GM21717 (cell line): Measurements from ENCODE around the gene GPR68.
"Not testable (repeated sequence)": the region's sequence is repeated elsewhere in the genome, so short reads cannot be mapped to it uniquely, and the experiment has no call there.

Source experiments
- ATAC-seq: cut with Tn5 transposase; IDR thresholded peaks from one replicate; pipeline ENCODE4 v1.9.1; 2021; ENCODE audit warnings: mild to moderate bottlenecking, moderate library complexity; ENCODE audit not compliant: unreplicated experiment

Gene GPR68

DNA sequence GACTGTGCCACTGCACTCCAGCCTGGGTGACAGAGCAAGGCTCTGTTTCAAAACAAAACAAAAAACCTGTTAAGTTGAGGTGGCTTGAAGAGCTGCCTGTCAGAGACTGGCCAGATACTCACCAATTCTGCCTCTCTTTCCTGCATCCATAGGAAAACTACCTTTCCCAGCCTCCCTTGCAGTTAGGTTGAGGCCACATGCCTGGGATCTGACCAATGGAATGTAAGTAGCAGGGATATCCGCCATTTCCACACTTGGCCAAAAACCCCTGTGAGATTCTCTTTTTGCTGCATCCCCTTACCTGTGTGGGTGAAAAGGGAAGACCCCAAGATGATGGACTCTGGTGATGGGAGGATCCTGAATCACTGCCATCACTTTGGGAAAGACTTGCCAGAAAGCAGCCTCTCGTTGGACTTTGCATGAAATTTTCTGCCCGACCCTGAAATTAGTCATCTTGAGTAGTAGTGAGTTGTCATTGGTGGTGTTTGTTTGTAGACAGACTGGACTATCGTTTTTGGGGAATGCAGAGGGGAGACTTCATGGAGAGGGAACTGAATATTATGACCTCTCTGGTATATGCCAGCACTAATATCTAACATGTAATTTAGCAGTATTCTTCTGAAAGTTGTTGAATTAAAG is 14.0 kb downstream of the GPR68 start:
- ATAC-seq = no peak

DNA sequence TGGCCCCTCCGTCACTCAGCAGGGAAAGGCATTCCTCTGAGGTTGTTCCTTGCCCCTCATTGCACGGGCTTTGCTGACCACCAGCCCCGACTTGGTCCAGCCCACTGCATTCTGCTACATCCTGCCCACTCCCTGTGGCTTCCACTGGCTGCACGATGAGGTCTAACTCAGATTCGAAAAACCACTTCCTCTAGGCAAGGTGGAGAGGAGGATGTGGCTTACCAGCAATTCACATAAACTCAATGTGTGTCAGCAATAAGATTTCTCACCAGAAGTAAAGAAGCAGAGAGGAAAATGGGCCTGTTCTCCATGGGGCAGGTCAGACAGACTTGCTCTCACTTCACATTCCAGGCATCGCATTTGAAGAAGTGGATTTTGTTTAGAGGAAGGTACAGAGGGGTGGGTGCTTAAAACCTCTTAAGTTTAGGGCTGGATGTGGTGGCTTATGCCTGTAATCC is 14.7 kb downstream of the GPR68 start:
- peak; percentile 57 for ATAC-seq

DNA sequence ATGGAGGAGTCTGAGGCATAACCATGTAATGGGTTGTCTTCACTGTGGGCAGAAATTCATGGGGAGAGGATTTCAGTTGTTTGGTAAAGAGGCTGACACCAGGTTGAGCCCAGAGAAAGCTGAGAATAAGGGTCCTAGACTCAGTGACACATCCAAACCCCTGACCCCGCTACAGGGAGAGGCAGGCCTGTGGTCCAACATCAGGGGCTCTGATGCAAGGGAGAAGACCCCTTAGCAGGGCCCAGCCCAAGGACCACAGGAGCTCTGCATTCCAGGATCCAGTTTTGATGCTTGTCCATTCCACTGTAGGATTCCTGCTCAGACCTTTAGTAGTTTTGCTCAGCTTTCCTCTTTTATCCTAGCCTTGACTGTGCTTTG is 15.5 kb downstream of the GPR68 start:
- ATAC-seq = no peak

DNA sequence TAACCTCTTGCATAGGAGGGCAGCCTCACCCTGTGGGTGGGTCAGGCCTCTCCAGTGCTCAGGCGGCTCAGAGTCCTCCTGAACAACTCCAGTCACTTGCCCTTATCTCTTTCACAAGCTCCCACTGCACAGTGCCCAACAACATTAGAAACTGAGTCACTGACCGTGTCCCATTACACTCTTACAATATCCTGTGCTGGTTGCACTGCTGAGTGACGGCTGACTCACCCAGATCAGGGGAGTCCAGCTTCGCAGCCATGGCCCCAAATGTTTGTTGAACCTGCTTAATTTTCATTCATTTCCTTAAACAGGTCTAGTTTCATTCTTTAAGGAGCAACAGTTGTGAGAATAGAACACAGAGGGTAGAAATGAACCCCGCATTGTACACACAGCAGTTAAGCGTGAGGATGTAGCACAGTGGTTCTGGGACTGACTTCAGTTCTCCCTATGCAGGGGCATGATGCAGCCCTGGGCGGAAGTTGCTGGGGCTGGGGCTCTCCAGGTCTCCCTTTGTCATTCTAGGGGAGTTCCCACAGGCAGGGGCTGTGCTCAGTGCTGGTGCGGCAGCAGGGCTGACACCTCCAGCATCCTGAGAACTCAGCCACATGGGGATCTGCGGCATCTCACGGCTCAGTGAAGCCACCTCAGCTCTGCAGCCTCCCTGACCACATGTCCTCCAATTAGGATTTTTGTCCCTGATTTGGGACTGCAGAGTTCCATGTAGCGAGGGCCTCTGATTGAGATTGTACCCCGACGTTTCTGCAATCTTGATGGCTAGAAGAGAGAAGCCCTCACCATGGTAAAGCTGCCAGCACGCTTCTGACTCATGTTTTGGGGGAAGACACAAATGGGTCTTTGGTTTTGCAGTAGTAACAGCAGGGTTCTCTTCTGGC is 16.1 kb downstream of the GPR68 start:
- ATAC-seq = peak; percentile 91

DNA sequence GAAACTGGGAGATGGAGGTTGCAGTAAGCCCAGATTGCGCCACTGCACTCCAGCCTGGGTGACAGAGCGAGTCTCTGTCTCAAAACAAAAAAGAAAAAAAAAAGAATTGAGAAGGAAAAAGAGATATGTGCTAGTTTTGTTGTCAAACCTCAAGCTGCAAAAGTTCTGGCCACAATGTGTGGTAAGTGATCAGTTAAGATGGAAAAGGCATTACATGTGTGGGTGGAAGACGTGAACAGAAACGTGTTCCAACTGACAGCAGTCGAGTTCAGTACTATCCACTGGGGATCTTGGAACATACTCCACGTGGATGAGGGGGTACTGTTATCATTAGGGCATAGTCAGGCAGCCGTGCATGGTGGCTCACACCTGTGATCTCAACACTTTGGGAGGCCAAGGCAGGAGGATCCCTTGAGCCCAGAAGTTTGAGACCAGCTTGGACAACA is 17.3 kb downstream of the GPR68 start:
- ATAC-seq = no peak

DNA sequence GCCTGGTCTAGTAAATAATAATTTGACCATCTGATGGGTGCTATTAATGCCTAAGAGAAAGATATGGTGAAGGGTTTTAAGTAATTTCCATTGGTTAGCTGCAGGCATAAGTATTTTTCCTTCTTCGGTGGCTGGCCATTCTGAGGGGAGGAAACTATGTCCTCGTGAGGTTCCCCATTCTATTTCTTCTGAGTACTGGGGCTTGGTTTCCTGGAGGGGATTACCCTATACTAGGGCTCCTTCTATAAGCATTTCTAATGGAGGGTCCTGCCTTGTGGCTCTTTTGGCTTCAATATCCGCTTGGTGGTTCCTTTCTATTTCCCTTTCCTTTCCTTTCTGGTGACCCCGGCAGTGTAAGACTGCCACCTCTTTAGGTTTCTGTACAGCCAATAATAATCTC is 18.1 kb downstream of the GPR68 start:
- ATAC-seq = not testable (repeated sequence)

DNA sequence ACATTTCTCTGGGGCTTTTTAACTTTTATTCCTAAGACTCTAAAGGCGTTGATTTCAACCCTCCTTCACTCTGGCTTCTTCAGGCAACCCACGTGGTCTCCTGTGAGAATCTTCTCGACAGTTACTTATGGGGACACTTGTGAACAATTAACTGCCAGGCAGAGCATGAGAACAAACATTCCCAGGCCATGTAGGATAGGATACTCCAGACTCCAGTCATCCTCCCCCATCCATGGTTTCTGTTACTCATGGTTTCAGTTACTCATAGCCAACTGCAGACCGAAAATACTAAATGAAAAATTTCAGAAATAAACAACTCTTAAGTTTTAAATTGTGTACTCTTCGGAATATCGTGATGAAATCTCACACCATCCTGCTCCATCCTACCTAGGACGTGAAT is 19.5 kb downstream of the GPR68 start:
- no peak for ATAC-seq

DNA sequence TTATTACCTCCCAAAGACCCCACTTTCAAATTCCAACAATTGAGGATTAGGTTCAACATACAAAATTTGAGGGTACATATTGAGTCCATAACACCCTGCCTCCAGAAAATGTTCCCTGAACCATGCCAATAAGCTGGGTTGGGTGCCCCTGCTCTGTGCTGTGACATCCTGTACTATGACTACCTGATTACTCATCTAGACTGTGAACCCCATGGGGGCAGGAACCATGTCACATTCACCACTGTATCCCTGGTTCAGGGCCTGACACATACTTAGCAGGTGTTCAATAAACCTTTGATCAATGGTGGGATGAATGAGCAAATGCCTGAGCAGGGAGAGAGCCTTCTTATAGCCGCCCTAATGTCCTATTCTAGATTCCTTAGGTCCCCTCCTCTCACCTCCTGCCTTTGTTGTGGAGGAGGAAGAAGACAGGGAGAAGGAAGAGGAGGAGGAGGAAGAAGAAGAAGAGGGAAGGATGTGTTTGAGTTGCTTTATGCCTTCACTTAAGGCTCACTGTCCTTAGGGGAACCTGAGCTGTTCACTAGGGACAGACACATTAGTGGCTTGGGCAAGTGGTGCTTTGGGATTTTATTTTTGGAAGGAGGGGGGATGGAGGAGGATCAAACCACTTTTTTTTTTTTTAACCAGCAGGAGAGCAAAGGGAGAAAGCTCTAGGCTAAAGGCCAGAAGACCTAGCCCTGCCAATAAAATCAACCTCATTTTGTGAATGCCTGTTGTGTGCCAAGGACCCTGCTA is 21.3 kb downstream of the GPR68 start:
- ATAC-seq = no peak

DNA sequence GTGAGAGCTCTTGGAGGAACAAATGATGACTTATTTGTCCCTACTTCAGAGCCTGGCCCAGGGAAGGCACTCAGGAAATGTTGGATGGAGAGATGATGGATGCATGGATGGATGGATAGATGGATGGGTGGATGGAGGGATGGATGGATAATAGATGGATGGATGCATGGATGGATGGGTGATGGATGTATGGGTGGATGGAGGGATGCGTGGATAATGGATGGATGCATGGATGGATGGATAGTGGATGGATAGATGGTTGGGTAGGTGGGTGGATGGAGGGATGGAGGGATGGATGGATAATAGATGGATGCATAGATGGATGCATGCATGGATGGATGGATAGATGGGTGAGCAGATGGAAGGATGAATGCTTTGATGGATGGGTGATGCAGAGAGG is 23.2 kb downstream of the GPR68 start:
- ATAC-seq = no peak

DNA sequence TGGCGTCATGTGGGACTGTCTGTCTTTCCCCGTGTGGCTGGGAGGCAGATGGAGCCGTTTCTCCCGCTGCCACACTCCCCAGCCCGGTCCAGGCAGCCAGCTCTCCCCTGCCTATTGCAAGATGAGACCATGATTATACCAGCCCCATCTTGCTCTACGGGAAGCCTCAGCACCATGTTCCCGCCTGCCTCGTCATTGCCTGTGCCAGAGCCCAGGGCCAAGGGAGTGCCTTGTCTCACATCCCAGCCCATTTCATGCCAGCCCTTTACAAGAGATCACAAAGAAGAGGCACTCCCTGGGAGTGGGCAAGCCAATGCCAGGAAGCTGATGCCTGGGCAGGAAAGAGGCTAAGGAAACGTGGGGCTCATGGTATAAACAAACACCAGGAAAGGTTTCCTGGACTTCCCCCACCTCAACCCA is 23.9 kb downstream of the GPR68 start:
- ATAC-seq = no peak

DNA sequence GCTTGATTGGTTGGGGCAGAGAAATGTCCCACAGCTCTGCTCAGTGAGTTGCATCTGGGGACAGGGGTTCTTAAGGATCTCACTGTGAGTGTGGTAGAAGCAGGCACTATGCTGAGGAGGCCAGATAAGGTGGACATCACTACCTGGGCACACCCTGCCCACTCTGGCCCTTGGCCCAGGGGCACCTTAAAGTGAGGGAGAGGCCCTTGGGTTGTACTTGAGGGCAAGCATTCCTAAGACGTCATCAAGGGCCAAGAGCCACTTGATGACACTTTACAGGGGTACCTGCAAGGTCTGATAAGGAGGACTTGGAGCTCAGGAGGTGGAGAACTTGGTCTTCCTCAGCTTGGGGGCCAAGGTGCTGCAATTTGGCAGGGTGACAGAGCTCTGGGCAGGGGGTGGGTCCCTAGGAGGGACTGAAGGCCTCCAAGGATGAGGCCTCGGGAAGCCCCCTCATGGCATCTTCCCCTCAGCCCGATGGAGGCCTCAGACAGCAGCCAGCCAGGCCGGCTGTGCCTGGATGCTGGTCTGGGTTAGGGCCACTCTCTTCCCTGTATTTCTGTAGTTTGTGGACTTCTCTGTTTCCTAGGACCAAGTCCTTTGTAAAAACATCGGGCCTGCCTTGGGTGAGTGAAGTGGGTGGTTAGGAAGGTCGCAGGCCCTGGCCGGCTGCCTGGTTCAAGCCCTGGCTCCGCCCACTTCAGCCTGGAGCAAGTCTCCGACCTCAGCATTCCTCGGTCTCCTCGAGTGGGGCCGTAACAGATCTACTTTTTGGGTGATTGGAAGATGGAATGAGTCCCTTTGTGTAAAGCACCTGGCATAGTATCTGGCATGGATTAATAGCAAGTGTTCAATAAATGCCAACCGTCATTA is 24.8 kb downstream of the GPR68 start:
- no peak for ATAC-seq

DNA sequence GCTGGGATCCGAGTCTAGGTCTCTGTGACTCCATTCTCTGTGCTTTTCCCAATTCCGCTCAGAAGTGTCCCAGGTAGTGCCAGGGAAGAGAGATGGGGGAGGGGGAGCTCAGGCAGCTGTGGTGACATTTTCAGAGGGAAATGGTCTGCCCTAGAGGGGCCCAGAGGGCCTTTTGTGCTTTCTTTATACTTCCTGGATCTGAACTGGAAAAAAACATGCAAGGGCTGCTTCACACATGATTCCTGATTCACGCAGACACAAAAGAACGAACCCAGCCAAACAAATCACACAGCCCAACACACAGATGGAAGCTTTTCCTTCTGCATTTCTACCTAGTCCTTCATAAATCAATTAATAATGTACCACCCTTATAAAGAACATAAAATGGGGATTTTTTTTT is 26.5 kb downstream of the GPR68 start:
- ATAC-seq = no peak

DNA sequence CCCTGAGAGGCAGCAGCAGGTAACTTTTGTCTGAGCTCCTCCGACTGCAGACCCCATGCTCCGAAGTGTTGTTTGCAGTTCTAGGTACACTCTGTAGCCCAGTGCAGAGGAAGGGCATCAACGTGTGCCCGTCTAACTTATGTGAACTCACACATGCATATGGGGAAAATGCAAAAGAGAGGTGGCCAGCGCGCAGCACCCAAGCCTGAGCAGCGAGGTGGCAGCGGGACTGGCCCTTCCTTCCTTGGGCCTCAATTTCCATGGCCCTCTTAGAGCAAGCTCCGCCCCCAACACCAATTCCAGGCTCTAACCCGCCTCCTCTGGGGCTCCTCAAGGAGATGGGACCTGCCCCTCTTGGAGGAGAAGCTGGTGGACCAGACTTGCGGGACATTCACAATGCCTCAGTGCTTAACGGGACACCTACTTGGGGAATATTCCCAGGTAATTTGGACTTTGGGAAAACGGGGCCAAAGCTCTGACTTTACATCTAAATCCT is 27.7 kb downstream of the GPR68 start:
- ATAC-seq = no peak

DNA sequence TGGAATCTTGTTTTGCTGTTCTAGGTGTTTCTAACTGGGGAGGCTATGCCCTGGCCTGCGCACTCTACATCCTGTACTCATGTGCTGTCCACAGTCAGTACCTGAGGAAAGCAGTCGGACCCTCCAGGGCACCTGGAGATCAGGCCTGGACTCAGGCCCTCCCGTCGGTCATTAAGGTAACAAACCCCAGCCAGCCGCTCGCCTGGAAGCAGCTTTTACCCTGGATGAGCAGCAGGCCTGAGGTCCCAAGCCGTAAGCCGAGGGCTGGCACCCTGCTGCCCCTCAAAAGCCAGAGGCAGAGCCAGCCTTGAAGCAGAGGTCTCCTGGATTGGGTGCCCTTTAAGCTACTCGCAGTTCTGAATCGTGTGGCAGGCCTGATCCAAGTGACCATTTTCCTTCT is 29.1 kb downstream of the GPR68 start:
- no peak for ATAC-seq

DNA sequence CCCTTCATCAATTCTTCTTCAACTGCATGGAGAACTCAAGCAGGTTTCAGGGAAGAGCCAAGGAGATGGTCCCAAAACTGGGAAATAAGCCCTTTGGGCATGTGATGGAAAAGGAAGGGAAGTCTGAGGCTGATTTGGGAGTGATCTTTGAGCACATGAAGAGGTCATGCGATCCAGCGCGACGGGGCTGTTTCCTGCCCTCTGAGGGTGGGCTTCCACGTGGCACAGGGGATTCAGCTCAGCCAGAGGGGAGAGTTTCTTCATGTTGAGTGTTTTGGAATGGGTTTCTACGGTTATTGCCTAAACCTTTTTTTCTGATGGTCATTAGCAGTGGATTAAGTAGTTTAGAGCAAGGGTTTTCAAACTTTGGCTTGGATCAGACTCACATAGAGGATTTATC is 30.2 kb downstream of the GPR68 start:
- ATAC-seq = no peak

DNA sequence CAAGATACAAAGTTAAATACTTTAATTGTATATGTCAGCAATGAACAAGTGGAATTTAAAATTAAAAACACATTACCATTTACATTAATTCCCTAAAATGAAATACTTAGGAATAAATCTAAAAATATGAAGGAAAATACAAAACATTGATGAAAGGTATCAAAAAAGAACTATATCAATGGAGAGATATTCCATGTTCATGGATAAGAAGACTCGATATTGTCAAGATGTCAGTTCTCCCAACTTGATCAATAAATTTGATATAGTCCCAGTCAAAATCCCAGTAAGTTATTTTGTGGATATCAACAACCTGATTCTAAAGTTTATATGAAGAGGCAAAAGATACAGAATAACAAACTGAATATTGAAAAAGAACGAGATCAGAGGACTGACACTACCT is 33.5 kb downstream of the GPR68 start:
- no peak for ATAC-seq

DNA sequence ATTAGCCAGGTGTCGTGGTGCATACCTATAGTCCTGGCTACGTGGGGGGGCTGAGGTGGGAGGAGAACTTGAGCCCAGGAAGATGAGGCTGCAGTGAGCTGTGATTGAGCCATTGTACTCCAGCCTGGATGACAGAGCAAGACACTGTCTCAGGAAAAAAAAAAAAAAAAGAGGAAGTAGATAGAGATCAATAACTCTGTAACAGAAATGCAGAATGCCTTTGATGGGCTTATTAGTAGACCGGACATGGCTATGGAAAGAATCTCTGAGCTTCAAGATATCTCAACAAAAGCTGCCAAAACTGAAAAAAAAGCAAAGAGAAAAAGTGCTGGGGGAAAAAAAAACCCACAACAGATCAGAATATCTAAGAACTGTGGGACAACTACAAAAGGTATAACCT is 37.5 kb downstream of the GPR68 start:
- no peak for ATAC-seq

DNA sequence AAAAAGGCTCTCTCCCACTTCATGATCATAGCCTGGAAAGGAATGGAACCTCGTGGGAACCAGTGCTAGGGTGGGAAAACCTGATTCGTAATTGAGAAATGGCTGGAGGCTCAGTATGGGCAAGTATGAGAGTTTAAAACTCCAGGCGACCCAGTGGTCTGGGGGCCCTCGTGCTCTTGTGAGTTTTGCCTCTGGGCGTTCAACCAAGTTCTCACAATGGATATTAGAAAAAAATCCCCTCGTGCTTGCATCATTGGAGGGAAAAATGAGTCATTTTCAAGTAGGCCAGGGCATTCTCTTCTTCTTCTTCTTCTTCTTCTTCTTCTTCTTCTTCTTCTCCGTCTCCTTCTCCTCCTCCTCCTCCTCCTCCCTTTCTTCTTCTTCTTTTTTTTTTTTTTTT is 39.0 kb downstream of the GPR68 start:
- no peak for ATAC-seq

DNA sequence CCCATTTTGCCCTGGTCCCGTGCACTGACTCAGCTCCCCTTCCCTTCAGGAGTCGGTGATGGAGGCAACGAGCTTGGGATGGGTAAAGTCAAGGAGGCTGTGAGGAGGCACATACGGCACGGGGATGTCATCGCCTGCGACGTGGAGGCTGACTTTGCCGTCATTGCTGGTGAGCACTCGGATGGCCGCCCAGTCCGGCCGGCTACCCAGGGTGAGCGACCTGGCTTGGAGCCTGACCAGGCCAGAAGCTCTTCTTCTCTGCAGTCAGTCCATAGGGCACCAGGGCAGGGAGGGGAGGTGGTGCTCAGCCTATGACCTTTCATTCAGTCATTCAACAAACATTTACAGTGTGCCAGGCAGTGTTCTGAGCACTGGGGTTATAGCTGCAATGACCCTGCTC is 39.8 kb downstream of the GPR68 start:
- ATAC-seq = no peak

DNA sequence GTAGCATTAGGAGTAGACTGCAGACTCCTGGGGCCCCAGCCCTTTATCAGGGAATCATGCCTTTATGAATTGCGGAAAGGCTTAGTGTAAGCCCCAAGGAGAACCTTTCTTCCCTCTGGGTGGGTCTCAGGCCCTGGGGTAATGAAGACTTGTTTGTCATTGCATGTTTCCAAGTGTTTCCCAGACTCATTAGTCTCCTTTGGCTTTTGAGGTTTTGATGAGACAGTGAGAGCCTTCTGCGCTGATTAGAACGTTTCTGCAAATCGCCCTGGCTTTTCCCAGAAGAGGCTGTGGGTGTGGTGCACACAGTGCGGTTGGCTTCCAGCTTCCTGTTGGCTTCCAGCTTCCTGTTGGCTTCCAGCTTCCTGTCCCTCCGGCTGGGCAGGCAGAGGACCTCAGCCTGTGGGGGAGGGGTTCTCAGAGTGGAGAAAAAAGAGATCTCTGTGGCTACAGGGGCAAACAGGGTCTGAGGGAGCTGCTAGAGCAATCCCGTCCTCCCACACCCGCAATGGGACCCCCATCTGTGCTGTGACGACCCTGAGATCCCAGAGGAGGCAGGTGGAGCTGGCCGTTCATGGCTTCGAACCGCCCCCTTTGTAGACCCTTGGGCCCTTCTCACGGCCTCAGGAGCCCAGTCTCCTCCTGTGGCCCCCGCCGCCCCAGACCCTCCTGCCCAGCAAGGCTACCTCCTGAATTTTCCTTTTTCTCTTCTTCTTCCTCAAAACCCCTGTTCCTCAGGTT is 42.1 kb downstream of the GPR68 start:
- ATAC-seq = no peak
